Mucosa of descending colon (tissue), 3 donors: ENCODE measurements around the gene FAM204A. TPM values are rescaled to one million over a fixed set of nuclear protein-coding genes. Genes with fewer than 3 reads are reported as not detected.

ENCODE experiments used
- ATAC-seq: fragments of 200-7000 bp; cut with Tn5 transposase; one replicate; pipeline ENCODE4 v1.9.1; 2020; ENCODE audit warnings: mild to moderate bottlenecking, moderate library complexity
- DNase-seq, 3 donors: peaks; one replicate each; pipeline ENCODE4 v3.0.0-alpha.2; 2020
- H3K36me3 ChIP-seq: fragments of 200-600 bp; one replicate; pipeline ENCODE4 v1.8.0; 2021; ENCODE audit warnings: low read depth, mild to moderate bottlenecking
- H3K4me1 ChIP-seq: fragments of 200-600 bp; one replicate; pipeline ENCODE4 v1.8.0; 2021; ENCODE audit warnings: low read depth, mild to moderate bottlenecking
- H3K4me3 ChIP-seq: fragments of 200-600 bp; one replicate; pipeline ENCODE4 v1.8.0; 2021; ENCODE audit warnings: mild to moderate bottlenecking
- H3K9me3 ChIP-seq: fragments of 200-600 bp; one replicate; pipeline ENCODE4 v1.8.0; 2021; ENCODE audit warnings: mild to moderate bottlenecking
- intact Hi-C, 2 donors: fragments of 100-400 bp; cut with DNase I in 1 of 2; cut with micrococcal nuclease in 1 of 2; formaldehyde crosslinking; loops; one replicate each; pipeline versions ENCODE4 v1.11.0 to v1.11.1; 2022; cut with DNase I, micrococcal nuclease
- total RNA-seq, 3 donors: library from RNA; stranded (reverse); fragmentation: NEBNext Ultra II Directional in 2 of 3; extraction: Animal tissue kit (Norgen Biotek cat#: 25700) in 2 of 3; gene quantifications; one replicate each; pipeline versions ENCODE4 v1.2.1 to v1.2.4, GENCODE V29; 2021 to 2023
- TF ChIP-seq, protein P1 (sequence below): fragments of 200-600 bp; IDR thresholded peaks from one replicate; pipeline ENCODE4 v1.8.0; 2022; ENCODE audit warnings: antibody characterized with exemption, mild to moderate bottlenecking
- donor health status: DM: no; HTN: no; CAD: no; lungs with moderate emphysema.
- donor health status: DM: no; HTN: no; CAD: no.
- donor health status: DM: no; HTN: yes; CAD: no.

Gene FAM204A
- total RNA-seq, 3 donors from 2014 or later, result 45.2 to 79.8 (median 51.1) TPM

DNA sequence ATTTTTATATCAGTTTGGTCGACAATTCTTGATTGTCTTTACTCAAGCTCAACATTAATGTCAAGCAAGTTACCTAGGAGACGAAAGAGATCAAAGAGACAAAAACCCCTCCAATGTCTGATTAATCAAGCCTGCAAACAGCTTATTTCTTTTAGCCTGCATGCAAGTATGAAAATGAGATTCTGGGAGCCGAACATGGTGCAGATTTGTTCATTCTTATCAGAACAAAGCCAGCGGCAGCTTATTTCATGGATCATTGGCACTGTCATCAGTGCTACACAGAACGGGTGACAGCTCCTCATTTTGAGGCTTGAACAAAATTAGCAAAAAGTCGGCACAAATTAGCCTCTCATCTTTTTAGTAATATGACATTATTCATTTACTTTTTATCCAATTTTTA is 26.5 kb downstream of the FAM204A start:
- H3K4me1 ChIP-seq, result no peaks in the 10 kb centered on the region
- no peak overlapping the region for H3K4me3 ChIP-seq
- DNase-seq (no peak), ATAC-seq (no peak)
- TF ChIP-seq, protein P1, sequence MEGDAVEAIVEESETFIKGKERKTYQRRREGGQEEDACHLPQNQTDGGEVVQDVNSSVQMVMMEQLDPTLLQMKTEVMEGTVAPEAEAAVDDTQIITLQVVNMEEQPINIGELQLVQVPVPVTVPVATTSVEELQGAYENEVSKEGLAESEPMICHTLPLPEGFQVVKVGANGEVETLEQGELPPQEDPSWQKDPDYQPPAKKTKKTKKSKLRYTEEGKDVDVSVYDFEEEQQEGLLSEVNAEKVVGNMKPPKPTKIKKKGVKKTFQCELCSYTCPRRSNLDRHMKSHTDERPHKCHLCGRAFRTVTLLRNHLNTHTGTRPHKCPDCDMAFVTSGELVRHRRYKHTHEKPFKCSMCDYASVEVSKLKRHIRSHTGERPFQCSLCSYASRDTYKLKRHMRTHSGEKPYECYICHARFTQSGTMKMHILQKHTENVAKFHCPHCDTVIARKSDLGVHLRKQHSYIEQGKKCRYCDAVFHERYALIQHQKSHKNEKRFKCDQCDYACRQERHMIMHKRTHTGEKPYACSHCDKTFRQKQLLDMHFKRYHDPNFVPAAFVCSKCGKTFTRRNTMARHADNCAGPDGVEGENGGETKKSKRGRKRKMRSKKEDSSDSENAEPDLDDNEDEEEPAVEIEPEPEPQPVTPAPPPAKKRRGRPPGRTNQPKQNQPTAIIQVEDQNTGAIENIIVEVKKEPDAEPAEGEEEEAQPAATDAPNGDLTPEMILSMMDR, result no peak
- no peaks in the 10 kb centered on the region for H3K36me3 ChIP-seq
- intact Hi-C loops, result no loop called here
- H3K9me3 ChIP-seq, result no peaks in the 10 kb centered on the region

DNA sequence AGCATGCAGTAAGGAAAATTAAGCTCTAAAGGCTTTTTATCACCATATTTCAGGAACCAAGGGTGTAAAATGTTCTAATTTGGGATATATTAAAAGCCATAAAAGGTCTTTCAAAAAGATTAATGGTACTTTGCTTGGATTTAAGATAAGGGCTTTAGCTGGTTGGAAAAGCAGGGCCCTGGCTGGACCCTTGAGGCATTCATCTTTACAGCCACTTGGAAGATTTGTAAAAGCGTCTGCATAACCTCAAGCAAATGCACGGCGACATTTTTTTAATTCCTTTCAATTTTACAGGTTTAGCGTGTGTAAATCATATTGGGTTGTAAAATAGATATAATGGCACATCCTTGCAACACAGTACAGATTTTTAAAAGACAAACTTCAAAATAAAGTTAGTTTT is 27.2 kb downstream of the FAM204A start:
- H3K36me3 ChIP-seq, result no peaks in the 10 kb centered on the region
- no peaks in the 10 kb centered on the region for H3K4me1 ChIP-seq
- H3K4me3 ChIP-seq, result no peak overlapping the region
- TF ChIP-seq, protein P1, result no peak
- H3K9me3 ChIP-seq, result no peaks in the 10 kb centered on the region
- no peak for DNase-seq
- intact Hi-C loops, result no loop called here
- no peak for ATAC-seq

DNA sequence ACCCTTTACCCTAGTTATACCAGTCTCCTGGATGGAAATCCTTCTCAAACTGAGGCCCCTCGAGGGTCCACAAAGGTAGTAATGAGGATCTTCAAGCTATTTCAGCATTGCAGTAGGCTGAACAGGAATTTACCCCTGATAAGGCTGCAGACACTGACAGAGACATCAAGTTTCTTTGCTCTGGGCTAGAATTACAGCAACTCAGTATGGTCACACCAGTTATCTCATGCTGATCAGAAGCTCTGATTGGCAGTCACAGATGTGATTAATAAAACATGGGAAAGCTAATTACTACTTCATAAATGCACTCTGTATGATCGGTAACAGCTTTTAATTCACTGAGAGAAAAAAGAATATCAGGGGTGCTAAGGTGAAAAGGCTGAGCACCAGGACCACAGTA is 30.6 kb downstream of the FAM204A start:
- intact Hi-C loops, result no loop called here
- Histone ChIP-seq H3K4me3 (no peak overlapping the region), H3K4me1 (no peaks in the 10 kb centered on the region), H3K36me3 (no peaks in the 10 kb centered on the region), H3K9me3 (no peaks in the 10 kb centered on the region)
- ATAC-seq (no peak), DNase-seq (no peak)
- TF ChIP-seq, protein P1, result no peak

DNA sequence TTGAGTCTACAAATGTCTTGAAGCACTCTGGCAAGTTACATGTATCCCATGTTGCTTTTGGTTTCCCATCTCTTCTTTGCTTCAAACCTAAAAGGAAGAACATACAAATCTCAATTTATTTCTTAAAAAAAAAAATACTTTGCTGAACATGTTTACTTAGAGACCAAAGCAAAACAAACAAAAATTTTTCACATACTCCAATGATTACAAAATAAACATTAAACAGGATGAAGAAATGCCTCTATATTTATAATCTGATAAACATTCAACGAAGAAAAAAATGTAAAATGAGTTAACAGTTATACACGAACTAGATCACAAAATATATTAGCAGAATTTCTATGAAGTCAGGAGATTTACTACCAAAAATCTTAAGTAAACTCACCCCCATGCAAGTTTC is 31.3 kb downstream of the FAM204A start:
- DNase-seq, result no peak
- Histone ChIP-seq H3K36me3 (no peaks in the 10 kb centered on the region), H3K4me3 (no peak overlapping the region), H3K4me1 (no peaks in the 10 kb centered on the region), H3K9me3 (no peaks in the 10 kb centered on the region)
- ATAC-seq, result no peak
- intact Hi-C loops, result no loop called here
- TF ChIP-seq, protein P1, result no peak

DNA sequence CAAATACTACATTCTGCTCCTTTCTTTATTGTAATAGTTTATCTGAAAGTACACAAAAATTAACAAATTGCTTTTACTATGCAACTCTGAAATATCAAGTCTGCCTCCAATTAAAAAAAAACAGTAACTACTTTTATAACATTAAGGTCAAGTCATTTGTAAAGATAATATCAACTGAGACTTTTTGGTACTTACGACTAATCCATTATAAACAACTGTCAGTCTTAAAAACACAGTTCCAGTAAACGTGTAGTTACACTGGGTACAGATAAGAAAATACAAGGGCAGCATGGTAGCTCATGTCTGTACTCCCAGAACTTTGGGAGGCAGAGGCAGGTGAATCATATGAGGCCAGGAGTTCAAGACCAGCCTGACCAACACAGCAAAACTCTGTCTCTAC is 32.2 kb downstream of the FAM204A start:
- intact Hi-C loops, result no loop called here
- no peak for ATAC-seq
- H3K4me3 ChIP-seq, result no peak overlapping the region
- no peak for DNase-seq
- H3K36me3 ChIP-seq, result no peaks in the 10 kb centered on the region
- no peaks in the 10 kb centered on the region for H3K4me1 ChIP-seq
- no peaks in the 10 kb centered on the region for H3K9me3 ChIP-seq
- TF ChIP-seq, protein P1, result no peak

DNA sequence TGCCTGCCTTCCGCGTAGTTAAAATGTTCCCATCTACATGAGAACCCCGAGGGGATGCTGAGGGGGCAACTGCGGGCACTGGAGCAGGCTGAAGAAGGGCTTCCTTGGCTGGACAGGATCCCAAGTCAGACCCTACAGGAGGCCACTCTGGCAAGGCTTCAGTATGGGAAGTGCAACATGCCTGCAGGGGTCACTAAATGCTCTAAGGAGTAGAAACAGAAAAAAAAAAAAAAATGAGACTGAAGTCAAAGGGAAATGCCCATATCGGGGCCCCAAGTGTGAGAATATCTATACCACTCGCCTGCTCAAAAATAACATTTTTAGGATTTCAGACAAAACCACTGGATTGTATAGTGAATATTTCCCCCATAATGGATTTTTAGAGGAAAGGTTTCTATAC is 33.5 kb downstream of the FAM204A start:
- ATAC-seq (no peak), DNase-seq (no peak)
- intact Hi-C loops, result no loop called here
- no peaks in the 10 kb centered on the region for H3K36me3 ChIP-seq
- H3K4me3 ChIP-seq, result no peak overlapping the region
- TF ChIP-seq, protein P1, result no peak
- H3K4me1 ChIP-seq, result no peaks in the 10 kb centered on the region
- H3K9me3 ChIP-seq, result no peaks in the 10 kb centered on the region
